Activated naive CD8-positive, alpha-beta T cell treated with anti-CD3 and anti-CD28 coated beads, Interleukin-2, amount 10 ng/mL, durations not matched to agents 7 days and 5 days (primary cell): ENCODE measurements around the gene NME3. TPM values are rescaled to one million over a fixed set of nuclear protein-coding genes. Genes with fewer than 3 reads are reported as not detected.
A peak's percentile ranks its signal among the peaks of the same experiment; 100 is the strongest.

ENCODE experiments used
- ATAC-seq: fragments of 150-1000 bp; cut with Tn5 transposase; one replicate; pipeline ENCODE4 v1.10.0; 2021; ENCODE audit warnings: low read depth, moderate library complexity
- POLR2A ChIA-PET: fragments of 350-600 bp; sonication (Branson Sonifier 250); formaldehyde crosslinking; loops from one replicate; lab custom pipeline; 2021; ENCODE audit warnings: antibody characterized with exemption; lab: Charles Lee
- DNase-seq: peaks from one replicate; pipeline ENCODE4 v3.0.0; 2021
- H3K27ac Mint-ChIP-seq: one replicate; pipeline ENCODE4 v1.8.0; 2022; ENCODE audit warnings: mild to moderate bottlenecking, mixed read lengths
- H3K27me3 Mint-ChIP-seq: one replicate; pipeline ENCODE4 v1.8.0; 2022; ENCODE audit warnings: mild to moderate bottlenecking, moderate library complexity, mixed read lengths
- H3K36me3 Mint-ChIP-seq: one replicate; pipeline ENCODE4 v1.8.0; 2021; ENCODE audit warnings: mild to moderate bottlenecking, mixed read lengths
- H3K4me1 Mint-ChIP-seq: one replicate; pipeline ENCODE4 v1.8.0; 2021; ENCODE audit warnings: mixed read lengths
- H3K4me3 Mint-ChIP-seq: one replicate; pipeline ENCODE4 v1.8.0; 2022; ENCODE audit warnings: mild to moderate bottlenecking, moderate library complexity, mixed read lengths
- H3K9me3 Mint-ChIP-seq: one replicate; pipeline ENCODE4 v1.8.0; 2021; ENCODE audit warnings: mixed read lengths
- total RNA-seq, 2 experiments: library from RNA; stranded (reverse); gene quantifications; one replicate each; pipeline ENCODE4 v1.2.3, GENCODE V29; 2021

Gene NME3
- 10 to 100 TPM; 58.1 to 60.9 TPM for total RNA-seq

DNA sequence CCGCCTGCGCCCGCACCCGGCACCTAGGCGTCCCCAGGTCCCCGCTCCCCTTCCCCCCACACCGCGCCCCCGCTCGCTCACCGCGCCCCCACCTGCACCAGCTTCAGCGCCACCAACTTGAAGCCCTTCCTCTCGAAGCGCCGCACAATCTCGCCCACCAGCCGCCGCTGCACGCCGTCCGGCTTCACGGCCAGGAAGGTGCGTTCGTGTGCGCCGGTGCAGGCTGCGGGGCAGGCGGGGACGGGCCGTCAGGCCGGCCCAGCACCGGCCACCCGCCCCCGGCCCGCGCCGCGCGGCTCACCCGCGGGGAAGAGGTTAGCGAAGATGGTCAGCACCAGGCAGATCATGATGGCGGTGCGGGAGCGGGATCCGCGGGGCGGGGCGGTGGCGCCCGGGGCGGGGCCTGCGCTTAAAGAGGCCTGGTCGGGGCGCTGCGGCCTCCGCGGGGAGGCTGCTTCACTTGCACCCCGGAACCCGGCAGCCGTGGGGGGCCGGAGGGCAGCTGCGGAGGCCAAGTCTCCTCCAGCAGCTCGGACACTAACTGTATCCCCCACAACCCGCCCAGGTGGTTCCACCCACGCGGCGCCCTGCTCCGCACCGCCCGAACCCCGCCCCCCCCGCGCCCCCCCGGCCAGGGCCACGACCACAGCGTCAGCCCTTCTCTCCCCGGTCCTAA lies at the start of gene NME3:
NME3 (minus strand) TSS at position 356 of the 676 bp plus-strand sequence; CDS start at position 347, 9 bp downstream.
- peaks cover 6% of the 10 kb centered on the region for H3K36me3 Mint-ChIP-seq
- DNase-seq (peak; percentile 89), ATAC-seq (peak; percentile 53)
- peaks cover 6% of the 10 kb centered on the region for H3K4me1 Mint-ChIP-seq
- peak within 1 kb of the TSS; percentile 99 for H3K4me3 Mint-ChIP-seq
- POLR2A ChIA-PET: interaction anchor here (0.8 to 6.3 kb wide), 6 partner anchors 9 to 220 kb away, joined by 3 to 88 read pairs (median 5); partner anchors contain the start of genes JPT2, MAPK8IP3, NUBP2 and SPSB3
- peak within 1 kb of the TSS; percentile 98 for H3K27ac Mint-ChIP-seq
- no peaks in the 10 kb centered on the region for H3K9me3 Mint-ChIP-seq
- H3K27me3 Mint-ChIP-seq: no peaks in the 10 kb centered on the region

DNA sequence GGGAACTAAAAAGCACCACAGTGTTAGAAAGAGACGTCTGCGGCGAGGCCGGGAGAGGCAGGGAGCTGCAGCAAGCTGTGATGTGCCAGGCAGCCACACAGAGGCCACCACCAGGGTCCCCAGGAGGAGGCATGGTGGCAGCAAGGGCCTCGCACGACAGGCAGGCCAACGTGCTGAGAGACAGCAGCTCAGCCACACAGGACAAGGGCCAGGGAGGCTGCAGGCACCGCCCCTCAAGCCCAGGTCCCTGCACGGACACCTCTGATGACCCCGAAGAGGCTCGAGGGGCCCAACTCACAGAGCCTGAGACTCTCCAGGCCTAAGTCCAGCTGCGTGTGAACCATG lies 49.6 kb upstream of the NME3 start:
- no peak for DNase-seq
- Mint-ChIP-seq H3K36me3 (peaks cover 2% of the 10 kb centered on the region), H3K4me1 (peaks cover 6% of the 10 kb centered on the region), H3K27me3 (no peaks in the 10 kb centered on the region), H3K4me3 (no peak overlapping the region), H3K27ac (no peak overlapping the region), H3K9me3 (no peaks in the 10 kb centered on the region)
- POLR2A ChIA-PET: no interaction called here
- ATAC-seq: no peak

GRCh38 chr16:1820096-1820945 lies 49.0 kb upstream of the NME3 start:
- no peak overlapping the region for H3K27ac Mint-ChIP-seq

GRCh38 chr16:1819611-1820010 lies 48.3 kb upstream of the NME3 start:
- no peak for ATAC-seq
- Mint-ChIP-seq H3K36me3 (peaks cover 2% of the 10 kb centered on the region), H3K9me3 (no peaks in the 10 kb centered on the region), H3K4me3 (no peak overlapping the region), H3K4me1 (peaks cover under 1% of the 10 kb centered on the region), H3K27ac (peak overlapping the region; percentile 13), H3K27me3 (no peaks in the 10 kb centered on the region)
- POLR2A ChIA-PET: no interaction called here
- no peak for DNase-seq

More at GRCh38 chr16:1820096-1820945, 49.0 kb upstream of the NME3 start:
- H3K27me3 Mint-ChIP-seq: no peaks in the 10 kb centered on the region
- POLR2A ChIA-PET: no interaction called here
- DNase-seq (no peak), ATAC-seq (no peak)
- H3K4me3 Mint-ChIP-seq: no peak overlapping the region
- peaks cover 3% of the 10 kb centered on the region for H3K4me1 Mint-ChIP-seq
- peaks cover 2% of the 10 kb centered on the region for H3K36me3 Mint-ChIP-seq
- H3K9me3 Mint-ChIP-seq: no peaks in the 10 kb centered on the region

DNA sequence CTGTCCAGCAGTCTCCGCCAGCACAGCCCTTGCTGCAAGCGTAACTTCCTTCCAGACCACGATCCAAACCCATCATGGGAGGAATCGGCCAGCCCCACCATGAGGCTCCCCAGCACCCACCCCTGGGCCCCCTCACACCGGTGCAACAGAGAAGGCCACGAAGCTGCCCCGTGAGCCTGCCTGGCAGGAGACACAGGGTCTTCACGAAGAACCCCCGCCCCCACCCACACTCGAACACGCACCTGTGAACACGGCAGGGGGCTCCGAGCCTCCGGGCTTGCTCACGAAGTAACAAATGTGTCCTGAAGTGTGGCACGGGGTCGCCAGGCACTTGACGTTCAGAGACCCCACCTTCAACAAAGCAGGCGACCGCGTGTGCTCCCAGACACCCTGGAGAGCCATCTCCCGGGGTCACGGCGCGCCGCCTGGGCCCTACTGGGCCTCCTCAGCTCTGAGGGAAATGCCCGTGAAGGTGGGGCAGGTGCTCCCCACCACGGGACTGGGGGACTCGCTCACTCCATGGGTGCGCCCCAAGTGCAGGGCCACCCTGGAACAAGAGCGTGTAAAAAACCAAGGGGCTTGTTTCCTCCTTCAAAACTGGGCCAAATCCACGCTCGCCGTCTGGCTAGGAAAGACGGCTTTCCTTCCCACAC lies 47.7 kb upstream of the NME3 start:
- H3K27ac Mint-ChIP-seq: peak overlapping the region; percentile 13

DNA sequence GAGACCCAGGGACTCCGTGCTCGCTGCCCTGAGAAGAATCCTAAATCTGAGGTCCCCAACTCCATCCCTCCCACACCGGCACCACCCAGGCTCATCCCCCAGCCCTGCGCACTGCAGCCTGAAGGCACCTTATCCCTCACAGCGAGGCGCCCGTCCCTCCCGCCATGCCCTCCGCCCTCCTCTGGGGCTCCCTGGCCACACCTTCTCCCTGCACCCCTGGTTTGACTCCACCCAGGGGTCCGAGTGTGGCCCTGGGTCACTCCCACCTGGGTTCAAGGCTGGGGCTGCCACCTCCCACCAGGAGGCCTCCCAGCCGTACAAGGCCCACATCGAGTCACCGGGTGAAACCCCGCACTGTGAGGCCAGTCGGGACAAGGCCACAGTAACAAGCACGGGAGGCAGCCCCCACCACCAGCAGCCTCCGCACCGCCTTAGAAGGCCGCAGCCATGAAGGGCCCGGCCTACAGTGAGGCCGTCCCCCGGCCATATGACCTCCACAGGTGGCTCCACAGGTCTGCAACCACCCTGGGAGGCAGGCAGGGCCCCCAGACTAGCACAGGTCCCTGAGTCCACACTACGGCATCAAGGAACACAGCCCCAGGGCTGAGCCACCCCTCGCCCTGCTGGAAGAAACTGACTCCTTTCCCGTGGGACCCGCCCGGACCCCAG lies 47.0 kb upstream of the NME3 start:
- Mint-ChIP-seq H3K4me3 (no peak overlapping the region), H3K27me3 (no peaks in the 10 kb centered on the region), H3K4me1 (no peaks in the 10 kb centered on the region), H3K36me3 (peaks cover 2% of the 10 kb centered on the region), H3K27ac (no peak overlapping the region), H3K9me3 (no peaks in the 10 kb centered on the region)
- POLR2A ChIA-PET: no interaction called here
- DNase-seq: no peak
- peak; percentile 18 for ATAC-seq

More for the DNA sequence above, 47.7 kb upstream of the NME3 start:
- POLR2A ChIA-PET: no interaction called here
- no peak overlapping the region for H3K4me3 Mint-ChIP-seq
- ATAC-seq (no peak), DNase-seq (no peak)
- peaks cover 2% of the 10 kb centered on the region for H3K36me3 Mint-ChIP-seq
- no peaks in the 10 kb centered on the region for H3K4me1 Mint-ChIP-seq
- no peaks in the 10 kb centered on the region for H3K9me3 Mint-ChIP-seq
- H3K27me3 Mint-ChIP-seq: no peaks in the 10 kb centered on the region

GRCh38 chr16:1817716-1818115 lies 46.4 kb upstream of the NME3 start:
- Mint-ChIP-seq H3K4me3 (no peak overlapping the region), H3K27ac (no peak overlapping the region), H3K9me3 (no peaks in the 10 kb centered on the region), H3K4me1 (no peaks in the 10 kb centered on the region), H3K36me3 (peaks cover 2% of the 10 kb centered on the region), H3K27me3 (no peaks in the 10 kb centered on the region)
- POLR2A ChIA-PET: no interaction called here
- no peak for ATAC-seq
- no peak for DNase-seq

- no peak for ATAC-seq
- H3K4me3 Mint-ChIP-seq: no peak overlapping the region
- POLR2A ChIA-PET: no interaction called here
Observed at GRCh38 chr16:1817276-1817589, 45.9 kb upstream of the NME3 start.

DNA sequence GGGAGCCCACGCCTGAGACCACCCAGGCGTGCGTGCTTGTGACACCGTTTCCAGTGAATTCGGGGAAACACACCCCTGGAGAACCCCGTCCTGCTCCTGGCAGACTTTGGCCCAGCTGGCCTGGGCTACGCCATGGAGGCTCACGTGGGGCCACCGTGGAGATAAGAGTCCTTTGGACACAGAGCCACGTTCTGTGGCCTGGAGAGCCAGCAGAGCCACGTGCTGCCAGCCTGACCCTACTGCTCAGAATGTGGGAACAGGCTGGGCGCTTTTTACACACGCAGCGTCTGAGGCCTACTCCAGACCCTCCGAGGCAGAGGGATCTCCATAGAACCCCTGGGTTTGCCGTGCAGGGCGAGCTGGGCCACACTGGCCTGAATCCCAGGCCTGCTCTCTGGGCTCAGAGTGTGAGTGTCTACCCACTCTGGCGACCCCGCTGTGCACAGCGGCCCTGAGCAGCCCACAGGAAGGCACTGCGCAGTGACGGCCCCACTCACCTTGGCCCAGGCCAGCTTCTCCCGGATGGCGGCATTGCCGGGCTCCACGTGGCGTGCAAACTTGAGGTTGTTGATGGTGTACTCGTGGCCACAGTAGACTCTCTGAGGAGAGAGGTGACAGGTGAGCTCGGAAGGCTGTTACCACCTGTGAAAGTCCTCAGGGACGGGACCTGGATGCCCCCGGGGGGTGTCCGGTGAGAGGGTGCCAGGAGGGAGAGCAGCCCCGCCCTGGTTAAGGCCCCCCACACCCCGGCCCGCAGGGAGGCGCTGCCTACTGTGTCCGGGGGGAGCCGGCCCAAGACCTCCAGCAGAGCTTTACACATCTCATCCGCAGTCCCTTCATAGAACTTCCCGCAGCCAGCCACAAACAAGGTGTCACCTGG lies 45.3 kb upstream of the NME3 start:
- H3K9me3 Mint-ChIP-seq: no peaks in the 10 kb centered on the region
- peaks cover 2% of the 10 kb centered on the region for H3K36me3 Mint-ChIP-seq
- no peaks in the 10 kb centered on the region for H3K27me3 Mint-ChIP-seq
- DNase-seq (no peak), ATAC-seq (no peak)
- H3K27ac Mint-ChIP-seq: no peak overlapping the region
- POLR2A ChIA-PET: no interaction called here
- H3K4me1 Mint-ChIP-seq: no peaks in the 10 kb centered on the region
- no peak overlapping the region for H3K4me3 Mint-ChIP-seq

More at GRCh38 chr16:1817276-1817589, 45.9 kb upstream of the NME3 start:
- DNase-seq: no peak
- no peaks in the 10 kb centered on the region for H3K27me3 Mint-ChIP-seq
- no peaks in the 10 kb centered on the region for H3K4me1 Mint-ChIP-seq
- no peaks in the 10 kb centered on the region for H3K9me3 Mint-ChIP-seq
- peaks cover 2% of the 10 kb centered on the region for H3K36me3 Mint-ChIP-seq
- H3K27ac Mint-ChIP-seq: no peak overlapping the region

GRCh38 chr16:1815461-1815860 lies 44.1 kb upstream of the NME3 start:
- peaks cover 2% of the 10 kb centered on the region for H3K36me3 Mint-ChIP-seq
- H3K4me3 Mint-ChIP-seq: no peak overlapping the region
- no peaks in the 10 kb centered on the region for H3K27me3 Mint-ChIP-seq
- H3K9me3 Mint-ChIP-seq: no peaks in the 10 kb centered on the region
- POLR2A ChIA-PET: interaction anchor here (1.6 kb wide), 1 partner anchor 33 kb away, joined by 3 read pairs; the partner anchor contains the start of gene NUBP2
- ATAC-seq: no peak
- no peak for DNase-seq
- no peaks in the 10 kb centered on the region for H3K4me1 Mint-ChIP-seq
- no peak overlapping the region for H3K27ac Mint-ChIP-seq

GRCh38 chr16:1812732-1813163 lies 41.4 kb upstream of the NME3 start:
- ATAC-seq (peak; percentile 85), DNase-seq (peak; percentile 59)
- no peak overlapping the region for H3K4me3 Mint-ChIP-seq
- H3K4me1 Mint-ChIP-seq: no peaks in the 10 kb centered on the region
- H3K9me3 Mint-ChIP-seq: no peaks in the 10 kb centered on the region
- H3K27me3 Mint-ChIP-seq: no peaks in the 10 kb centered on the region
- POLR2A ChIA-PET: interaction anchor here (1.2 kb wide), 1 partner anchor 152 kb away, joined by 4 read pairs; the partner anchor contains the start of gene RPS2
- H3K27ac Mint-ChIP-seq: no peak overlapping the region
- peaks cover 1% of the 10 kb centered on the region for H3K36me3 Mint-ChIP-seq

DNA sequence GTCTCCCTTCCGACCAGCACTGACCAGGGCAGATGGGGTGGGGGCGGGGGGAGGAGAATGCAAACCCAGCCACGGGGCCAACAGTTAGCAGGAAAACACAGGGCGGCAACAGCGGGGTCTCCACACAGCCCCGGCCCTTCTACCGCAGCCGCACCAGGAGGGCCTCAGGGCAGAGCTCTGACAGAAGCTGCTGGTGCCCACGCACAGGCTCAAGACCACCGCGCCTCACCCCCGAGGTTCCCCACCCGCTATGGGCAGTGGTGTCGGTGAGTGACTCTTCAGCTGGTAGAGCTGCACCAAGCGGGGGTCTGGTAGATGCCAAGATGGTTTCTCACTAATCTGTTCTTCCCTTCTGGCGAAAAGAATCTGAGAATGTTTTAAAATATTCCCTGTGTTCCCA lies 39.2 kb upstream of the NME3 start:
- Mint-ChIP-seq H3K27ac (no peak overlapping the region), H3K36me3 (peaks cover 17% of the 10 kb centered on the region), H3K27me3 (no peaks in the 10 kb centered on the region), H3K9me3 (no peaks in the 10 kb centered on the region), H3K4me3 (no peak overlapping the region), H3K4me1 (no peaks in the 10 kb centered on the region)
- DNase-seq: no peak
- no peak for ATAC-seq
- POLR2A ChIA-PET: no interaction called here
